Kidney epithelial cell (primary cell): ENCODE measurements around the gene DLG2. TPM values are rescaled to one million over a fixed set of nuclear protein-coding genes. Genes with fewer than 3 reads are reported as not detected.

Experiments
- DNase-seq: peaks from one replicate; pipeline ENCODE4 v3.0.0-alpha.2; 2010; ENCODE audit warnings: low read depth
- H3K27me3 ChIP-seq: 2 replicates; pipeline ENCODE4 v1.6.0; 2011; ENCODE audit warnings: low read length; ENCODE audit not compliant: control insufficient read depth, insufficient read depth
- H3K36me3 ChIP-seq: 2 replicates; pipeline ENCODE4 v1.5.1; 2011; ENCODE audit warnings: low read length; ENCODE audit not compliant: control insufficient read depth, insufficient read depth
- H3K4me3 ChIP-seq: 2 replicates; pipeline ENCODE4 v1.5.1; 2011; ENCODE audit warnings: low read depth, mild to moderate bottlenecking, control low read depth, low read length
- total RNA-seq: library from RNA; depleted of rRNA; stranded (reverse); fragments of >200 nt; gene quantifications from 2 replicates; pipeline ENCODE4 v1.2.3, GENCODE V29; 2015
- TF ChIP-seq, protein P1 (sequence below): IDR thresholded peaks from 2 replicates; pipeline ENCODE4 v1.5.1; 2011; ENCODE audit warnings: mild to moderate bottlenecking, moderate library complexity, low read length, control low read depth, inconsistent platforms; ENCODE audit not compliant: insufficient read depth, poor library complexity, severe bottlenecking

The DLG2 gene
- total RNA-seq, 1 donor from 2014 or later: 0.75 TPM

DNA sequence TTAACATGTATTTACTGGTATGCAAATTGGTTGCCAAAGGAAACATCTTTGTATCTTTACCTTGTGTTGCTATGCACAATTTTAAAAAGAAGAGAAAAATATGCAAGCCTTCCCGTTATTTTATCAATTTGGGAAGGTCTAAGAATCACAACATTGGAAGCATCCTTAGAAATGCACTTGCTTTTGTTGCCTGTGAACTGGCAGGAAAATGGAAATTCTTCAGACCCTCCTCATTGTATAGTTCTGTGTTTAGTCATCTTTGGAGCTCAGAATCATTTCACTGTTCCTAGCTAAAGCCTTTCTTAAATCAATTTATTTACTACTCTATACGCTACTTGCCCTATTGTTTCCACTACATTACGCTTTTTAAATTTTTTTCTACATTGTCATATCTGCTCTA, 574.5 kb downstream of the DLG2 start:
- no peaks in the 10 kb centered on the region for H3K27me3 ChIP-seq
- no peaks in the 10 kb centered on the region for H3K36me3 ChIP-seq
- DNase-seq: no peak
- no peak overlapping the region for H3K4me3 ChIP-seq
- TF ChIP-seq, protein P1, sequence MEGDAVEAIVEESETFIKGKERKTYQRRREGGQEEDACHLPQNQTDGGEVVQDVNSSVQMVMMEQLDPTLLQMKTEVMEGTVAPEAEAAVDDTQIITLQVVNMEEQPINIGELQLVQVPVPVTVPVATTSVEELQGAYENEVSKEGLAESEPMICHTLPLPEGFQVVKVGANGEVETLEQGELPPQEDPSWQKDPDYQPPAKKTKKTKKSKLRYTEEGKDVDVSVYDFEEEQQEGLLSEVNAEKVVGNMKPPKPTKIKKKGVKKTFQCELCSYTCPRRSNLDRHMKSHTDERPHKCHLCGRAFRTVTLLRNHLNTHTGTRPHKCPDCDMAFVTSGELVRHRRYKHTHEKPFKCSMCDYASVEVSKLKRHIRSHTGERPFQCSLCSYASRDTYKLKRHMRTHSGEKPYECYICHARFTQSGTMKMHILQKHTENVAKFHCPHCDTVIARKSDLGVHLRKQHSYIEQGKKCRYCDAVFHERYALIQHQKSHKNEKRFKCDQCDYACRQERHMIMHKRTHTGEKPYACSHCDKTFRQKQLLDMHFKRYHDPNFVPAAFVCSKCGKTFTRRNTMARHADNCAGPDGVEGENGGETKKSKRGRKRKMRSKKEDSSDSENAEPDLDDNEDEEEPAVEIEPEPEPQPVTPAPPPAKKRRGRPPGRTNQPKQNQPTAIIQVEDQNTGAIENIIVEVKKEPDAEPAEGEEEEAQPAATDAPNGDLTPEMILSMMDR: no peak

DNA sequence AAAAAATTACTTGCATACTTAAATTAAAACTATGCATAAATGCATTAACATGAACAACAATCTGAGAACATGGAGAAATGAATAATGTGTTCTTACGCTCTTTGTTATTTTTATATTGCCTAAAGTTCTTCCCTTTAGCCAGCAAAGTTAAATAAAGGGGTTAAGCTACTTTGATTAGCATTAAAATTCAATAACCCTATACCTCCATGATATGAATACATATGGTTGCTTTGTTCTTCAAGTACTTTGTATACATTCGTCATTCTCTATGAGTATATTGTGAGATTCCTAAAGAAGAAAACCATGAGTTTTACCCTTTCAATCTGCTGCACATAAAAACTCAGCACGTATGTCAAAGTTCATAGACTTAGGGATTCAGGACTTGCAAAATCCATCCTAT, 578.3 kb downstream of the DLG2 start:
- TF ChIP-seq, protein P1: no peak
- no peaks in the 10 kb centered on the region for H3K27me3 ChIP-seq
- H3K36me3 ChIP-seq: no peaks in the 10 kb centered on the region
- H3K4me3 ChIP-seq: no peak overlapping the region
- no peak for DNase-seq

DNA sequence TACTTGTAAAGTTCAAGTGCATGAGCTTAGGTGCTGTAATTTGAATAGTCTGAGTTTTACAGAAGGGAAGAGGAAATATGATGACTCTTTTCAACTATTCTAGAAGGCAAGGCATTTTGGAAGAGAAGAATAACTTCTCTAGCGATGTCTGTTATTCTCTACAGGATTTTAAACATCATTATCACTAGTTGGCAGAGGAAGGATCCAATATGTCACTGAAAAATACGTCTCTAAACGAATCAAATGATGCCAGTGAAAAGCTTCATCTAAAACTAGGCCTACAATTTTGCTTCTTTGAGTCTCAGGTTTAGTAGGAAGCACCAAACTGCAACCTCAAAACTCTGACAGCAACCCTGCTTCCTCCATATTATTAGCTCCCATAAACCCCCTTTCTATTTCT, 581.4 kb downstream of the DLG2 start:
- TF ChIP-seq, protein P1: no peak
- H3K36me3 ChIP-seq: no peaks in the 10 kb centered on the region
- H3K27me3 ChIP-seq: no peaks in the 10 kb centered on the region
- H3K4me3 ChIP-seq: no peak overlapping the region
- DNase-seq: no peak

DNA sequence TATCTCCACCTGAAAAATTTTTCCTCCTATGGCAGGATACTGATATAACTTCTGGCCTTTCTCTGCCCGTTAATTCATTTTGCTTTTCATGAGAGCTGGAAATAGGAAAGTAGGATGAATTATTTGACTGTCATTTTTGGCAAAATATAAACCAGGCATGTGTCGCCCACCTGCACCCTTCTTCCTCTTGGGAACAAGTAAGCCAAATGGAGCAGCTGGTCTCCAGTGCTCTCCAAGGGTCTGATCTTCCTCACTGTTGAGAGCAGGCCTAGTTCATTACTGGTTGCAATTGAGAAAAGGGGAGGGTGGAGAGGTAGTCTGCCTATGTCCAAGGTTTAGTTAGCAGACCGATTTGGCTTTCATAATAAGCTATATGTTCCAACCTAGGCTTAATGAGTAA, 582.2 kb downstream of the DLG2 start:
- Histone ChIP-seq H3K36me3 (no peaks in the 10 kb centered on the region), H3K4me3 (no peak overlapping the region), H3K27me3 (no peaks in the 10 kb centered on the region)
- TF ChIP-seq, protein P1: no peak
- no peak for DNase-seq

DNA sequence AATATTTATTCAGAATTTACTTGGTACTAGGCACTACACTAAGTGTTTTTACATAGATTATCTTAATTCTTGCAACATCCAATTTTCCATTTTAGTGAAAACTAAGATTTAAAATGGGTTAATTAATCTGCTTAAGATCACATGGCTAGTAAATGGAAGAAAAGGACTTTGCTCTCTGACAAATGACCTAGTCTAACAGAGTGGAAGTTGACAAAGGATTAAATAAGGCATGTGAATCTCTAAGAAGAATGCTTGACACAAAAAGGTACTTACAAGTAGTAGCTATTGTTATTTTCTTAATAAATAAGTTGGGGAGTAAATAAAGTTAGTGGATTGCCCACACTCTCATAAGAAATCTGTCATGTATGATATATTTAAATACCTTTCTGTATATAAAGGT, 584.8 kb downstream of the DLG2 start:
- Histone ChIP-seq H3K36me3 (no peaks in the 10 kb centered on the region), H3K4me3 (no peak overlapping the region), H3K27me3 (no peaks in the 10 kb centered on the region)
- TF ChIP-seq, protein P1: no peak
- DNase-seq: no peak

DNA sequence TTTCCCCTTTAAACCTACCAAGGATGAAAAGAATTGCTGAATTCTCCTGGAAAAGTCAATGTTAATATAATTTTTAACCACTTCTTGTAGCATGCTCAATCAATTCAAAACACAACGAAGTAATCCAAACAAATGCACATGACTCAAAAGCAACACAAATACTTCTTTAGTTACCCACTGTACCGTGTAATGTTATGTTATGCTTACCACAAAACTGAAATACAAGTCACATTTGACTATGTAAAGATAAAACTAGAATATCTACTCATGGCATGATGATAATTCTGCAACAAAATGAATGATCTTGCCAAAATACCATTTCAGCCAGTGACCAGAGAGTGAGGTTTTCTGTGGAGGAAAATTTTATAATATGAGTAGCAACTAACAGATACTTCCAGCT, 587.0 kb downstream of the DLG2 start:
- DNase-seq: no peak
- Histone ChIP-seq H3K4me3 (no peak overlapping the region), H3K27me3 (no peaks in the 10 kb centered on the region), H3K36me3 (no peaks in the 10 kb centered on the region)
- TF ChIP-seq, protein P1: no peak
